Activated CD4-positive, alpha-beta T cell treated with anti-CD3 and anti-CD28 coated beads for 1 hour (primary cell): ENCODE data around the gene OR7A10.
"Not testable (repeated sequence)": the region's sequence is repeated elsewhere in the genome, so short reads cannot be mapped to it uniquely, and the experiment has no call there.

Experiments used
- DNase-seq: peaks from one replicate; pipeline ENCODE4 v3.0.0-alpha.2; 2020

OR7A10 gene

GRCh38 chr19:14792250-14792649, 56.5 kb downstream of the OR7A10 start:
- not testable (repeated sequence) for DNase-seq
